Measurements from ENCODE around the gene SLC38A5.

DNA sequence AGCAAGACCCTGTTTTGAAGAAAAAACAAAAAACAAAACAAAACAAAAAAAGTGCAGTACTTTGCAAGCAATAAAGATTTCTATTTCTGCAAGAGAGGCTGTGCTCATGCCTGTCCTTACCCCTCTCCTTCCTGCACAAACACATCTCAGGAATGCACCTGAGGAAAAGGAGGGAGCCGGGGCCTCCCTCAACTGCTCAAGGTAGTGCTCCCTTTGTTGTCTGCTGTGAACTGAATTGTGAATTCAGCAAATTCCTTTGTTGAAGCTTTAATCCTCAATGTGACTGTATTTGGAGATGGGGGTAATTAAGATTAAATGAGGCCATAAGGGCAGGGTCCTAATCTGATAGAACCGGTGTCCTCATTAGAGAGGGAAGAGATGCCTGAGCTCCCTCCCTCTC lies 19.8 kb upstream of the SLC38A5 start:
- TF ChIP-seq POLR2AphosphoS5 (IDR thresholded peaks at IDR 0.05; ENCODE audit: borderline replicate concordance, low read depth, low read length): no peak
- no peak for TF ChIP-seq EZH2 (IDR thresholded peaks at IDR 0.05)

All from SK-N-MC (cell line).